ENCODE data around the gene RPL13.

Gene RPL13

GRCh38 chr16:89613231-89613953 lies 52.9 kb downstream of the RPL13 start, which contains the start of gene DPEP1:
Gene DPEP1, plus strand, starts transcription at chr16:89613642. Its CDS starts 16,769 bp downstream, at chr16:89630411.
- H3K4me3 ChIP-seq (ENCODE audit: low read depth, low read length) = no peak within 1 kb of the TSS
- ChIA-PET POLR2A (interaction anchor here (1.5 kb wide), 1 partner anchor 22 kb away, joined by 4 read pairs; no protein-coding TSS in a partner anchor), CTCF (interaction anchor here (2.0 kb wide), 1 partner anchor 15 kb away, joined by 5 read pairs; no protein-coding TSS in a partner anchor)
- no peaks in the 10 kb centered on the region for H3K9me3 ChIP-seq (ENCODE audit: control insufficient read depth, insufficient read depth, low read depth, low read length)
- no peaks in the 10 kb centered on the region for H3K36me3 ChIP-seq (ENCODE audit: control insufficient read depth in 2 of 2, insufficient read depth in 1 of 2, low read length in 2 of 2)
- H3K4me1 ChIP-seq (ENCODE audit: control insufficient read depth, insufficient read depth, low read length) = peaks cover 3% of the 10 kb centered on the region; the same call in 1 of the 2 replicates
- H3K27ac ChIP-seq (ENCODE audit: extremely low read depth, low read depth, low read length) = no peak within 1 kb of the TSS
- TF ChIP-seq ZNF202 (tag by site-specific recombination; IDR thresholded peaks at IDR 0.05; ENCODE audit: borderline replicate concordance) (no peak), ZNF830 (tag by site-specific recombination; IDR thresholded peaks at IDR 0.05; ENCODE audit: low read depth) (no peak), PRDM10 (tag by site-specific recombination; IDR thresholded peaks at IDR 0.05) (peak; percentile 31; the same call in 1 of the 2 replicates), ZNF26 (tag by site-specific recombination; IDR thresholded peaks at IDR 0.05) (no peak), ZNF398 (tag by site-specific recombination; IDR thresholded peaks at IDR 0.05) (peak; percentile 69; the same call in 1 of the 2 replicates), ZNF677 (tag by site-specific recombination; IDR thresholded peaks at IDR 0.05) (no peak), ZNF280C (tag by site-specific recombination; IDR thresholded peaks at IDR 0.05) (no peak)

GRCh38 chr16:89613954-89614459 lies 53.5 kb downstream of the RPL13 start:
- Histone ChIP-seq H3K4me1 (ENCODE audit: control insufficient read depth, insufficient read depth, low read length) (0 out of 2 replicates have a peak, but pooled peaks cover 2% of the 10 kb centered on the region), H3K27ac (ENCODE audit: extremely low read depth, low read depth, low read length) (no peak overlapping the region), H3K9me3 (ENCODE audit: control insufficient read depth, insufficient read depth, low read depth, low read length) (no peaks in the 10 kb centered on the region), H3K36me3 (ENCODE audit: control insufficient read depth in 2 of 2, insufficient read depth in 1 of 2, low read length in 2 of 2) (no peaks in the 10 kb centered on the region), H3K4me3 (ENCODE audit: low read depth, low read length) (no peak overlapping the region)
- TF ChIP-seq ZSCAN18 (tag by site-specific recombination; IDR thresholded peaks at IDR 0.05) (no peak), ZNF624 (tag by site-specific recombination; IDR thresholded peaks at IDR 0.05) (no peak), ZNF76 (tag by site-specific recombination; IDR thresholded peaks at IDR 0.05; ENCODE audit: borderline replicate concordance, low read depth) (no peak), EGR2 (tag by site-specific recombination; IDR thresholded peaks at IDR 0.05; ENCODE audit: low read depth) (no peak), ELK4 (IDR thresholded peaks at IDR 0.05; ENCODE audit: borderline replicate concordance, low read depth, low read length) (no peak), ZBTB17 (tag by site-specific recombination; IDR thresholded peaks at IDR 0.05) (no peak), ZNF677 (tag by site-specific recombination; IDR thresholded peaks at IDR 0.05) (no peak), TCF7L2 (IDR thresholded peaks at IDR 0.05; ENCODE audit: borderline replicate concordance, low read depth, low read length) (no peak), ZNF423 (tag by site-specific recombination; IDR thresholded peaks at IDR 0.05) (no peak), ZNF664 (tag by site-specific recombination; IDR thresholded peaks at IDR 0.05) (no peak), ZSCAN23 (tag by site-specific recombination; IDR thresholded peaks at IDR 0.05) (no peak)
- POLR2A ChIA-PET = interaction anchor here (1.5 kb wide), 1 partner anchor 21 kb away, joined by 4 read pairs; no protein-coding TSS in a partner anchor
- CTCF ChIA-PET = interaction anchor here (1.0 to 2.0 kb wide), 4 partner anchors 14 to 45 kb away, joined by 4 to 5 read pairs (median 4); no protein-coding TSS in a partner anchor
